Panc1 (cell line): ENCODE data around the gene MITF. TPM values are rescaled to one million over a fixed set of nuclear protein-coding genes. Genes with fewer than 3 reads are reported as not detected.

Source experiments
- ATAC-seq: fragments of 200-7000 bp; cut with Tn5 transposase; 2 replicates; pipeline ENCODE4 v1.9.1; 2020; ENCODE audit warnings: mild to moderate bottlenecking, moderate library complexity
- BruUV-seq: library from RNA; stranded (reverse); fragments of 400-500 nt; replicated peaks from 2 replicates; lab custom pipeline; 2021; lab: Mats Ljungman, UMichigan
- CTCF ChIA-PET: fragments of 300-600 bp; sonication (Branson Sonifier 250); formaldehyde crosslinking; loops from one replicate; lab custom pipeline; 2022; ENCODE audit warnings: antibody characterized with exemption; lab: Charles Lee
- POLR2A ChIA-PET: fragments of 300-600 bp; sonication (Branson Sonifier 250); formaldehyde crosslinking; loops from one replicate; lab custom pipeline; 2022; ENCODE audit warnings: antibody characterized with exemption; lab: Charles Lee
- DNase-seq: peaks from one replicate; pipeline ENCODE4 v3.0.0-alpha.2; 2010; ENCODE audit warnings: low read depth, low spot score
- H3K27ac ChIP-seq: 2 replicates; pipeline ENCODE4 v1.5.1; 2011; ENCODE audit warnings: mild to moderate bottlenecking, low read length, inconsistent platforms
- H3K27me3 ChIP-seq: fragments of 200-500 bp; sonication (Bioruptor generic); 2 replicates; pipeline ENCODE4 v1.6.0; 2014; ENCODE audit warnings: low read length, inconsistent platforms; ENCODE audit not compliant: control insufficient read depth, insufficient read depth
- H3K36me3 ChIP-seq: fragments of 200-500 bp; sonication (Bioruptor generic); 2 replicates; pipeline ENCODE4 v1.5.1; 2014; ENCODE audit warnings: inconsistent platforms, mild to moderate bottlenecking, low read length, moderate library complexity; ENCODE audit not compliant: control insufficient read depth, insufficient read depth
- H3K4me1 ChIP-seq: 2 replicates; pipeline ENCODE4 v1.5.1; 2011; ENCODE audit warnings: inconsistent platforms, mild to moderate bottlenecking, low read length, moderate library complexity; ENCODE audit not compliant: control insufficient read depth, insufficient read depth
- H3K4me3 ChIP-seq, 2 experiments: 2 replicates each; pipeline ENCODE4 v1.5.1; 2011 to 2012; ENCODE audit warnings: low read depth in 2 of 2, low read length in 2 of 2, mild to moderate bottlenecking in 2 of 2, inconsistent platforms in 1 of 2, moderate library complexity in 1 of 2
- H3K9me3 ChIP-seq: fragments of 200-500 bp; sonication (Bioruptor generic); 2 replicates; pipeline ENCODE4 v1.5.1; 2014; ENCODE audit warnings: low read depth, mild to moderate bottlenecking, inconsistent platforms, low read length, moderate library complexity; ENCODE audit not compliant: control insufficient read depth, insufficient read depth
- POLR2AphosphoS5 ChIP-seq: IDR thresholded peaks from 2 replicates; pipeline ENCODE4 v1.6.1; 2012; ENCODE audit warnings: mild to moderate bottlenecking, low read depth, low read length, moderate library complexity
- SIN3A ChIP-seq: IDR thresholded peaks from 2 replicates; pipeline ENCODE4 v1.6.1; 2012; ENCODE audit warnings: low read depth, mild to moderate bottlenecking, low read length, moderate library complexity, borderline replicate concordance; ENCODE audit not compliant: insufficient read depth
- TCF7L2 ChIP-seq: IDR thresholded peaks from 2 replicates; pipeline ENCODE4 v1.6.1; 2011; ENCODE audit warnings: mild to moderate bottlenecking, low read depth, low read length, inconsistent platforms
- in situ Hi-C: cut with HindIII; loops from 2 replicates; pipeline ENCODE4 v1.10.0; 2016; ENCODE audit warnings: low sequenced_read_pairs, low pct_unique_long_range_greater_than_20kb
- intact Hi-C: fragments of 100-400 bp; cut with micrococcal nuclease; formaldehyde crosslinking; loops from one replicate; pipeline ENCODE4 v1.10.0; 2022; ENCODE audit not compliant: unreplicated experiment
- total RNA-seq: library from RNA; stranded (reverse); gene quantifications from one replicate; pipeline ENCODE4 v1.2.1, GENCODE V29; 2021; ENCODE audit not compliant: unreplicated experiment
- TF ChIP-seq, protein P1 (sequence below): fragments of 450-650 bp; IDR thresholded peaks from 2 replicates; pipeline ENCODE4 v1.5.1; 2017; ENCODE audit warnings: mild to moderate bottlenecking
- TF ChIP-seq, protein P2 (sequence below), 2 experiments: IDR thresholded peaks; 2 replicates each; pipeline ENCODE4 v1.6.1; 2011 to 2012; ENCODE audit warnings: low read depth in 2 of 2, control low read depth in 1 of 2, low read length in 1 of 2, mild to moderate bottlenecking in 1 of 2, moderate library complexity in 1 of 2; ENCODE audit not compliant: insufficient read depth in 1 of 2

The MITF gene
- total RNA-seq, 1 experiment from 2014 or later: 10.8 TPM

DNA sequence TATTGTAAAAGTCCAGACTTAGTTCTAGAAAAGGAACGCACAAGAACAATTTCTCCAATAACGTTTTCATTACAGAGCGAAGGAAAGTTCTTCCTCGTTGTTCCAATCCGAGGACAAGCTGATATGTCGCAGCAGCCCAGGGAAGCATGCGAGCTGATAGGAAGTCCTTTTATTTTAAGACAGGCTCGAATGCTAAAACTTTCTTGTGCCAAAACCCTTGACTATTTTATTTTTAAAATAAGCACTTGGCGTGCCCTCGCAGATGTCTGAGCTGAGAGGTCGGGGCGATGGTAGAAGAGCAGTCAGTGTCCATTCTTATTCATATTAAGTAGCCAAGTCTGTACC lies 433 bp upstream of the MITF start:
- H3K27ac ChIP-seq: peak overlapping the region; percentile 6; the same call in 1 of the 2 replicates
- POLR2A ChIA-PET: no interaction called here
- peaks cover 4% of the 10 kb centered on the region; the same call in 1 of the 2 replicates for H3K4me1 ChIP-seq
- no peaks in the 10 kb centered on the region for H3K9me3 ChIP-seq
- in situ Hi-C loops: no loop called here
- BruUV-seq: no TSS peak
- CTCF ChIA-PET: interaction anchor here (0.6 kb wide), 1 partner anchor 47 kb away, joined by 11 read pairs; no protein-coding TSS in a partner anchor
- no peaks in the 10 kb centered on the region for H3K36me3 ChIP-seq
- H3K4me3 ChIP-seq: peak overlapping the region; percentile 68 to 82
- TF ChIP-seq TCF7L2: no peak
- TF ChIP-seq, protein P1, sequence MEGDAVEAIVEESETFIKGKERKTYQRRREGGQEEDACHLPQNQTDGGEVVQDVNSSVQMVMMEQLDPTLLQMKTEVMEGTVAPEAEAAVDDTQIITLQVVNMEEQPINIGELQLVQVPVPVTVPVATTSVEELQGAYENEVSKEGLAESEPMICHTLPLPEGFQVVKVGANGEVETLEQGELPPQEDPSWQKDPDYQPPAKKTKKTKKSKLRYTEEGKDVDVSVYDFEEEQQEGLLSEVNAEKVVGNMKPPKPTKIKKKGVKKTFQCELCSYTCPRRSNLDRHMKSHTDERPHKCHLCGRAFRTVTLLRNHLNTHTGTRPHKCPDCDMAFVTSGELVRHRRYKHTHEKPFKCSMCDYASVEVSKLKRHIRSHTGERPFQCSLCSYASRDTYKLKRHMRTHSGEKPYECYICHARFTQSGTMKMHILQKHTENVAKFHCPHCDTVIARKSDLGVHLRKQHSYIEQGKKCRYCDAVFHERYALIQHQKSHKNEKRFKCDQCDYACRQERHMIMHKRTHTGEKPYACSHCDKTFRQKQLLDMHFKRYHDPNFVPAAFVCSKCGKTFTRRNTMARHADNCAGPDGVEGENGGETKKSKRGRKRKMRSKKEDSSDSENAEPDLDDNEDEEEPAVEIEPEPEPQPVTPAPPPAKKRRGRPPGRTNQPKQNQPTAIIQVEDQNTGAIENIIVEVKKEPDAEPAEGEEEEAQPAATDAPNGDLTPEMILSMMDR: no peak
- no peak for TF ChIP-seq SIN3A
- TF ChIP-seq, protein P2, sequence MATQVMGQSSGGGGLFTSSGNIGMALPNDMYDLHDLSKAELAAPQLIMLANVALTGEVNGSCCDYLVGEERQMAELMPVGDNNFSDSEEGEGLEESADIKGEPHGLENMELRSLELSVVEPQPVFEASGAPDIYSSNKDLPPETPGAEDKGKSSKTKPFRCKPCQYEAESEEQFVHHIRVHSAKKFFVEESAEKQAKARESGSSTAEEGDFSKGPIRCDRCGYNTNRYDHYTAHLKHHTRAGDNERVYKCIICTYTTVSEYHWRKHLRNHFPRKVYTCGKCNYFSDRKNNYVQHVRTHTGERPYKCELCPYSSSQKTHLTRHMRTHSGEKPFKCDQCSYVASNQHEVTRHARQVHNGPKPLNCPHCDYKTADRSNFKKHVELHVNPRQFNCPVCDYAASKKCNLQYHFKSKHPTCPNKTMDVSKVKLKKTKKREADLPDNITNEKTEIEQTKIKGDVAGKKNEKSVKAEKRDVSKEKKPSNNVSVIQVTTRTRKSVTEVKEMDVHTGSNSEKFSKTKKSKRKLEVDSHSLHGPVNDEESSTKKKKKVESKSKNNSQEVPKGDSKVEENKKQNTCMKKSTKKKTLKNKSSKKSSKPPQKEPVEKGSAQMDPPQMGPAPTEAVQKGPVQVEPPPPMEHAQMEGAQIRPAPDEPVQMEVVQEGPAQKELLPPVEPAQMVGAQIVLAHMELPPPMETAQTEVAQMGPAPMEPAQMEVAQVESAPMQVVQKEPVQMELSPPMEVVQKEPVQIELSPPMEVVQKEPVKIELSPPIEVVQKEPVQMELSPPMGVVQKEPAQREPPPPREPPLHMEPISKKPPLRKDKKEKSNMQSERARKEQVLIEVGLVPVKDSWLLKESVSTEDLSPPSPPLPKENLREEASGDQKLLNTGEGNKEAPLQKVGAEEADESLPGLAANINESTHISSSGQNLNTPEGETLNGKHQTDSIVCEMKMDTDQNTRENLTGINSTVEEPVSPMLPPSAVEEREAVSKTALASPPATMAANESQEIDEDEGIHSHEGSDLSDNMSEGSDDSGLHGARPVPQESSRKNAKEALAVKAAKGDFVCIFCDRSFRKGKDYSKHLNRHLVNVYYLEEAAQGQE (IDR thresholded peaks at IDR 0.05; ENCODE audit: insufficient read depth in 1 of 2, low read depth in 2 of 2, low read length in 1 of 2): no peak
- no peak for TF ChIP-seq POLR2AphosphoS5
- no peak for ATAC-seq
- intact Hi-C loops: no loop called here
- no peak for DNase-seq
- no peaks in the 10 kb centered on the region for H3K27me3 ChIP-seq

DNA sequence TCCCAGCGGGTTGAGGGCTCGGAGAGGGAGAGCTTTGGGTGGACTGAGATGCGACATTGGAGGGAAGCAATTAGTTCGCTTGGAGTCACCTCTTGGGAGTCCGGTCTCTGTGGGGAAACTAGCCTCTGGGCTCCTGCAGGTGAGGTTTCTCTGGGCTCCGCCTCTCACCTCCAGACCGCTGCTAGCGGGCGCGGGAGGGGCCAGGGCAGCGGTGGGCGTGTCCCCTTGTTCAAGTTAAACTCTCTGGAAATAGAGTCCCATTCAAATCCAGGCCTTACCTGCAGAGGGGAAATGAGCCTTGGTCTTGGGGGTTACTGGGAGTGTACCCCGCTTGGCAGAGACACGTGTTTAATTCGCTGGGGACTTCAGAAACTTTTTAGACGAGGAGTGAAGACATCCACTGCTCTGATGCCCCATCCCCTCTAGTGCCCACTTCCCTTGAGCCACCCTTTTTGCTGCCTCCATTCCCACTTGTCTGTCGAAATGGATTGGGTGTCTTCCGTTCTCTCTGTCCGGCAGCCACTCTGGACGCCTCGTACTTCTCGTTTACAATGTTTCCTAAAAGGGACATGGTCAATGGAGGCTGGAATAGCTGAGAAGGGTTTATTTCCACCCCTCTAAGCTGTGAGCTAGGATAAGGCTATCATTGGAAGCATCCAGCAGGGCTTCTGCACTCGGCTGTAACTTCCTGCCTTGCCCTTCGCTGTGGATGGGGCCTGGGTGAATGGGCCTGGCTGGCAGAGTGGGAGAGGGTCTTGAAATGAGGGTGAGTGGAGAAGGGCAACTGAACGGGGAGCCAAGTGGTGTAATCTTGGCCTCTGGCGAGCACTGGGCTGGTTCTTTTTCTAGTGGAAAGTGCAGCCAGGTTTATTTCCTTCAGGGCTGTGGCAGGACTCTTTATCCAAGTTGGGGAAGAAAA lies 1.1 kb downstream of the MITF start:
- no TSS peak for BruUV-seq
- ChIA-PET POLR2A (no interaction called here), CTCF (no interaction called here)
- TF ChIP-seq, protein P1: no peak
- Histone ChIP-seq H3K27me3 (no peaks in the 10 kb centered on the region), H3K4me3 (peak overlapping the region; percentile 68 to 82), H3K4me1 (peaks cover 4% of the 10 kb centered on the region; the same call in 1 of the 2 replicates), H3K27ac (no peak overlapping the region; the same call in 1 of the 2 replicates), H3K36me3 (no peaks in the 10 kb centered on the region), H3K9me3 (no peaks in the 10 kb centered on the region)
- ATAC-seq (peak; percentile 40; the same call in 1 of the 2 replicates), DNase-seq (no peak)
- intact Hi-C loops: no loop called here
- in situ Hi-C loops: no loop called here
